KMS-11 (cell line): Measurements from ENCODE around the gene UMAD1.

Experiments
- H2AFZ ChIP-seq: fragments of 200-600 bp; sonication (generic); 2 replicates; pipeline ENCODE4 v1.6.1; 2016; ENCODE audit warnings: antibody characterized with exemption, mixed run types, low read depth
- H3K27ac ChIP-seq: fragments of 200-600 bp; sonication (generic); 2 replicates; pipeline ENCODE4 v1.6.1; 2016; ENCODE audit warnings: mild to moderate bottlenecking, mixed run types
- H3K27me3 ChIP-seq: fragments of 200-600 bp; sonication (generic); 2 replicates; pipeline ENCODE4 v1.6.1; 2017; ENCODE audit warnings: mild to moderate bottlenecking, low read depth, mixed run types, moderate library complexity; ENCODE audit not compliant: insufficient read depth
- H3K36me3 ChIP-seq: fragments of 200-600 bp; sonication (generic); 2 replicates; pipeline ENCODE4 v1.6.1; 2017; ENCODE audit warnings: mild to moderate bottlenecking, mixed run types; ENCODE audit not compliant: insufficient read depth
- H3K4me1 ChIP-seq: fragments of 200-600 bp; sonication (generic); 2 replicates; pipeline ENCODE4 v1.6.1; 2016; ENCODE audit warnings: mild to moderate bottlenecking, low read depth, mixed run types; ENCODE audit not compliant: poor library complexity, severe bottlenecking
- H3K4me2 ChIP-seq: fragments of 200-600 bp; sonication (generic); 2 replicates; pipeline ENCODE4 v1.7.0; 2016; ENCODE audit warnings: mild to moderate bottlenecking, mixed run types
- H3K4me3 ChIP-seq: fragments of 200-600 bp; sonication (generic); IDR thresholded peaks from 2 replicates; pipeline ENCODE4 v1.6.1; 2017; ENCODE audit warnings: low read depth, low read length, mixed read lengths; ENCODE audit not compliant: insufficient read depth
- H3K79me2 ChIP-seq: fragments of 200-600 bp; sonication (generic); 2 replicates; pipeline ENCODE4 v1.6.1; 2016; ENCODE audit warnings: low read depth, mixed run types; ENCODE audit not compliant: insufficient read depth
- H3K9ac ChIP-seq: fragments of 200-600 bp; sonication (generic); 2 replicates; pipeline ENCODE4 v1.6.1; 2016; ENCODE audit warnings: mild to moderate bottlenecking, mixed run types
- H4K20me1 ChIP-seq: fragments of 200-600 bp; sonication (generic); 2 replicates; pipeline ENCODE4 v1.6.1; 2016; ENCODE audit warnings: mild to moderate bottlenecking, mixed run types; ENCODE audit not compliant: insufficient read depth
- TF ChIP-seq, protein P1 (sequence below): fragments of 200-600 bp; sonication (generic); conservative IDR thresholded peaks from 2 replicates; pipeline ENCODE4 v1.6.1; 2017; ENCODE audit warnings: low read depth, mild to moderate bottlenecking, antibody characterized with exemption, low read length, moderate library complexity, mixed read lengths

UMAD1 gene

DNA sequence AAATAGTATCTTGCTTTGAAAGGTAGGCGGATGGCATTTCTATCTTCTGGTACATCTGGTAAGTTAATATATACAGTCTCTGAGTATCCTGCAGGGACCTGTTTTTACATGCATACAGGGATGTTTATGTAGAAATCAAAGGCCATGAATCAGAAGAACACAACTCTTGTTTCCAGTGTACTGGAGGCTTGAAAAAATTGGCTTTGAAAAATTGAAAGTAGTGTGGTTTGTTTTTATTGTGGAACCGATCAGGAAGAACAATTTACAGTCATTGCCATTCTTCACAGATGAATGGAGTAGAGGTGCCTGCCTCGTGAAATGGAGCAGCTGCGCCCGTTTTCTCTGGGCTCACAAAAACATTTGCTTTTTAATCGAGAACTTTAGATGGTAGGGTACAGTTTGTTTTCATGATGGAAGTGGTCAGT, 131.9 kb downstream of the UMAD1 start:
- no peak overlapping the region for H3K4me3 ChIP-seq
- TF ChIP-seq, protein P1, sequence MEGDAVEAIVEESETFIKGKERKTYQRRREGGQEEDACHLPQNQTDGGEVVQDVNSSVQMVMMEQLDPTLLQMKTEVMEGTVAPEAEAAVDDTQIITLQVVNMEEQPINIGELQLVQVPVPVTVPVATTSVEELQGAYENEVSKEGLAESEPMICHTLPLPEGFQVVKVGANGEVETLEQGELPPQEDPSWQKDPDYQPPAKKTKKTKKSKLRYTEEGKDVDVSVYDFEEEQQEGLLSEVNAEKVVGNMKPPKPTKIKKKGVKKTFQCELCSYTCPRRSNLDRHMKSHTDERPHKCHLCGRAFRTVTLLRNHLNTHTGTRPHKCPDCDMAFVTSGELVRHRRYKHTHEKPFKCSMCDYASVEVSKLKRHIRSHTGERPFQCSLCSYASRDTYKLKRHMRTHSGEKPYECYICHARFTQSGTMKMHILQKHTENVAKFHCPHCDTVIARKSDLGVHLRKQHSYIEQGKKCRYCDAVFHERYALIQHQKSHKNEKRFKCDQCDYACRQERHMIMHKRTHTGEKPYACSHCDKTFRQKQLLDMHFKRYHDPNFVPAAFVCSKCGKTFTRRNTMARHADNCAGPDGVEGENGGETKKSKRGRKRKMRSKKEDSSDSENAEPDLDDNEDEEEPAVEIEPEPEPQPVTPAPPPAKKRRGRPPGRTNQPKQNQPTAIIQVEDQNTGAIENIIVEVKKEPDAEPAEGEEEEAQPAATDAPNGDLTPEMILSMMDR, result no peak
- no peak overlapping the region for H2AFZ ChIP-seq
- H3K27me3 ChIP-seq, result no peaks in the 10 kb centered on the region
- no peaks in the 10 kb centered on the region for H3K79me2 ChIP-seq
- H3K4me2 ChIP-seq, result no peak overlapping the region
- no peak overlapping the region for H3K9ac ChIP-seq
- no peaks in the 10 kb centered on the region for H4K20me1 ChIP-seq
- no peaks in the 10 kb centered on the region for H3K36me3 ChIP-seq
- H3K4me1 ChIP-seq, result peaks cover 18% of the 10 kb centered on the region
- H3K27ac ChIP-seq, result no peak overlapping the region

DNA sequence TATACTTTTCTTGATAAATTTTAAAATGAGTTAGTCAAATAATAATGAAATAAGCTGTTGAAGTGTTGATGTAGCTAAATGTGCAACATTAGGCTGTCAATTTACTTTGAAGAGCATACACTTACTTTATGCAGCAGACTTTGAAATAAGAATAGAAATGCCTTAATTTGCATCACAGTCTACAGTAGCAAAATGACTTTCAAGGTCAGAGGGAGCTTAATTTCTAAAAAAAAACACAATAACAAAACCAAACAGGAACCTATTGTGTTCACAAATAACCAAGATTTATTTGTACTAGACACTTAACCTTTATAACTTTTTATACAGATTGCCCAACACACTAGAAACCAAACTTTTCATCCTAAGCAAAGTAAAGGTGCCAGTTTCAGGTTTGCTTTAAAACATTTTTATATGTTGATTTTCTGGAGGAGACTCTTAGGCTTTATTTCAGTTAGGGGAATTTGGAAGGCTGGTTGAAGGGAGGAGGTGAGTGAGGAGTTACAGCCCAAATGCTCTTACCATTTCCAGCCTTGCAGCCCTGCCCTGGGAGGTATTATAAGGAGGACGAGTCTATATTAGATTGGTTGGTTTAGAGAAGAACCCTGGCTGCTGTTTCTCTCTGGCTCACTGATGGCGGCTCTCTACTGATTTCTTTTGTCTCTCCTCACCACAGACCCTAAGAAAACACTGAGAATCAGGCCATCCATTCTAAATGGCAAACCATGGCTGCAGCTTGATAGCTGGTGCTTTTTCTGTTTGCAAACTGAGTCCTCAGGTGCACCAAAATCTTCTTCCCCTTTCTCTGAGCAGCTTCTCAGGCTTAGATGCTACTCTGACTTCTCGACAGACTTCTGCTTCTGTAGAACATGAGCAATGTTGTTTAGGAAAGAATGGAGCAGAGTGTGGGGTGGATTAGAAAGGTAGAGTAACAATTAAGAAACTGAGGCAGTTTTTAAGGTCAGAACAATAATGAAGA, 133.1 kb downstream of the UMAD1 start:
- H3K9ac ChIP-seq, result no peak overlapping the region
- TF ChIP-seq, protein P1, result no peak
- no peak overlapping the region for H2AFZ ChIP-seq
- H3K27me3 ChIP-seq, result no peaks in the 10 kb centered on the region
- no peak overlapping the region for H3K4me3 ChIP-seq
- H3K27ac ChIP-seq, result no peak overlapping the region
- H3K79me2 ChIP-seq, result no peaks in the 10 kb centered on the region
- 0 out of 2 replicates have a peak overlapping the region, but pooled peaks have one; percentile 0 for H3K4me2 ChIP-seq
- H3K4me1 ChIP-seq, result peaks cover 18% of the 10 kb centered on the region
- no peaks in the 10 kb centered on the region for H3K36me3 ChIP-seq
- no peaks in the 10 kb centered on the region for H4K20me1 ChIP-seq

DNA sequence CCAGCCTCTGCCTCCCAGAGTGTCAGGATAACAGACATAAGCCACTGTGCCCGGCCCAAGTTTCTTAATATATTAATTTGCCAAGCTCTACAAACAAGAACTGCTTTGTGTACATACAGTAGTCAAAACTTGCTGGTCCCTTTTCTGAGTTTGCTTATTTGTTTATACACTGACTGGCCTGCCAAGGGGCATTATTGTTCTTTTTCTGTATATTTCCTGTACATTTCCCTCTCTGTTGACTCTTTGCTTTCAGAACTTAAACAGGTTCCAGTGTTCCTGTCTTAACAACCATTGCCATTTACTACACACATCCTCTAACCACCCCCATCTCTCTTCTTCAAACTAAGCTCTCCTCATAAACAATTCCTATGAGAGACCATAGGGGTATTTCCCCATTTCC, 139.3 kb downstream of the UMAD1 start:
- H3K4me2 ChIP-seq, result no peak overlapping the region
- H3K79me2 ChIP-seq, result no peaks in the 10 kb centered on the region
- H3K9ac ChIP-seq, result no peak overlapping the region
- H3K27me3 ChIP-seq, result no peaks in the 10 kb centered on the region
- peaks cover 4% of the 10 kb centered on the region for H3K4me1 ChIP-seq
- no peak overlapping the region for H2AFZ ChIP-seq
- TF ChIP-seq, protein P1, result no peak
- no peaks in the 10 kb centered on the region for H4K20me1 ChIP-seq
- H3K36me3 ChIP-seq, result no peaks in the 10 kb centered on the region
- no peak overlapping the region for H3K27ac ChIP-seq
- H3K4me3 ChIP-seq, result no peak overlapping the region

GRCh38 chr7:7783001-7783400, 142.4 kb downstream of the UMAD1 start:
- H3K27ac ChIP-seq, result no peak overlapping the region
- TF ChIP-seq, protein P1, result no peak

More at GRCh38 chr7:7783001-7783400, 142.4 kb downstream of the UMAD1 start:
- Histone ChIP-seq H3K9ac (no peak overlapping the region), H3K4me3 (no peak overlapping the region), H4K20me1 (no peaks in the 10 kb centered on the region), H2AFZ (no peak overlapping the region), H3K36me3 (no peaks in the 10 kb centered on the region), H3K79me2 (no peaks in the 10 kb centered on the region), H3K27me3 (no peaks in the 10 kb centered on the region), H3K4me2 (no peak overlapping the region), H3K4me1 (peaks cover 4% of the 10 kb centered on the region)
